GM12865 (cell line): ENCODE results near the gene NUCB2.

ENCODE experiments used
- DNase-seq: peaks from one replicate; pipeline ENCODE4 v3.0.0; 2010; ENCODE audit warnings: low read depth
- H3K4me3 ChIP-seq: 2 replicates; pipeline ENCODE4 v1.5.1; 2011; ENCODE audit warnings: mild to moderate bottlenecking, low read depth, low read length, control low read depth
- CTCF ChIP-seq: IDR thresholded peaks from 2 replicates; pipeline ENCODE4 v1.5.1; 2011; ENCODE audit warnings: low read length, control low read depth, low read depth, inconsistent platforms; ENCODE audit not compliant: insufficient read depth; ENCODE audit errors: missing control alignments

NUCB2 gene

GRCh38 chr11:17381156-17381555 is 104.6 kb downstream of the NUCB2 start:
- no peak for TF ChIP-seq CTCF
- no peak overlapping the region for H3K4me3 ChIP-seq
- no peak for DNase-seq
